IPS-NIHi11 (cell line): ENCODE results near the gene TBL1X.

Source experiments
- DNase-seq: peaks from one replicate; pipeline ENCODE4 v3.0.0; 2012; ENCODE audit warnings: mixed read lengths, low spot score

TBL1X gene

GRCh38 chrX:9628779-9629493, 164.1 kb downstream of the TBL1X start:
- DNase-seq = no peak

GRCh38 chrX:9634551-9634950, 169.7 kb downstream of the TBL1X start:
- DNase-seq = no peak

DNA sequence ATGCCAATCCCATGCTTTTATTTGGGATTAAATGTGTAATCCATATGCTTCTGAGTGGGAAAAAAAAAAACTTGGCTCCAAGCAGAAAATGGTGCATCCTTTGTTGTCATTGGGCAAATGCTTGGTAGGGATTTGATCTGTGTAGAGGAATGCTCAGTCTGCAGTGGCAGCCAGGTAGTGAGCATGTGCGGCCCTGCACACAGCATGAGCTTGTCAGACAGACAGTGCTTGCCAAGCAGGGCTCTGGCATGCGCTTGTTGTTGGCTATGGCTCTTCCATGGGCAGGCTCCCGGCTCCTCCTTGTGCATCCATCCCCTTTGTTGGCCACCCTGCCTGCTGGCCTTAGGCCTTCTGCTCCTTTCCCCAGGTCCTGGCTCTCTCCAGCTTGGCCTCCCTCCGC, 170.5 kb downstream of the TBL1X start:
- no peak for DNase-seq

DNA sequence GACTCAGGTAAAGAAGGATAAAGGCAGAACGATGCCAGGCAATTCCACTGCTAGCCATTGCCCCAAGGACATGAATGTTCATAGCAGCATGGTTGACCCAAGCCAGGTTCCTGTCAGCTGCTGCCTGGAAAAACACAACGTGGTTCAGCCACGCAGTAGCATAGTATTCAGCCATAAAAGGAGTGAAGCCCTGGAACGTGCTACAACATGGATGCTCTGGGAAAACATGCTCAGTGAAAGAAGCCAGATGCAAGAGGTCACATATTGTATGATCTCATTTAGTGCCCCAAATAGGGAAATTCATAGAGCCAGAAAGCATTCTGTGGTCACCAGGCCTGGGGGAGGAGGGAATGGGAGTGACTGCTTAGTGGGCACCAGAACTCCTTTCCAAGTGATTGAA, 170.9 kb downstream of the TBL1X start:
- DNase-seq = no peak

DNA sequence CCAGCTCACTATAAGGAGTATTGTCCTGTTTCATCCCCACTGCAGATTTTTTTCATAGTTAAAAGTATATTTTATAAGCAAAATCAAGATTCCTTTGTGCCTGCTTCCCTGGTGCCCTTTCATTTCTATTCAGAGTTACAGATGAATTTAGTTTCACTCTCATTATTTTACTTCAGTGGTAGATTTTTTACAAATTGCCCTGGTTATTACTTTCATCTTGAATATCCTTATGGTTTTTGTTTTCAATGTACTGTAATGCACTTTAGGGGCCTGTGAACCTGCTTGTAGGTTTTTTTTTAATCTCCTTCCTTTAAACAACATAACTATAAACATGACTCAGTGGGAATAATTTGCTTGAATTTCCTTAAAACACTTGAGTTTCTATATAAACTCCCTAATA, 174.0 kb downstream of the TBL1X start:
- no peak for DNase-seq

DNA sequence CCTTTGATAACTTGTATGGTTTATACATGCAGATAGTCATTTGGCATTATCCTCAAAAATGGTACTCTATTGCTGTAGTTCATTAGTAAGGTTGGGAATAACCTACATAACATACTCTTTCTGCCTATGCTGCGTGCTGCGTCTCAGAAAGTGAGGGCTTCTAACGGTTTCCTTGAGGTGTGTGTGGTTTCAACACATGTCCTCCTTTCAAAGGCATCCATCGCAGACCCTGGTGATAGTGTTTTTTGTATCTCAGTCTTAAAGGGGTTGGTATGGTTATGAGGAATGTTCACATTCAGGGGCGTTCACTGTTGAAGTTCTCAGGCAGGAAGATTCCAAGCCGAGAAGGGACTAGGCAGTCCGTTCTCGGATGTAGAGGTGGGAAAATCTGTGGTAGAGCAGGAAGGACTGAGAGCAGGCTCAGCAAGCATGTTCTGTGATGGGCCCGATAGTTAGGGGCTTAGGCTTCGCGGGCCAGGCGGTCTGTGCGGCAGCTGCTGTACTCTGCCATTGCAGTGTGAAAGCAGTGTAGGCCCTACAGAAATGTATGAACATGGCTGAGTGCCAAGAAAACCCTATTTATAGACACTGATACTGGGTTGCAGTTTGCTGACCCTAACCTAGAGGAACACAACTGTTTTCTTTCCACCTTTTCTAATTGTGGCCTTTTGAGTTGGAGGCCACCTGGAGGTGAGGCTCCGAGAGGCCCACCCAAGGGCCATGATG, 177.6 kb downstream of the TBL1X start:
- no peak for DNase-seq

GRCh38 chrX:9643807-9644206, 178.9 kb downstream of the TBL1X start:
- DNase-seq = no peak

DNA sequence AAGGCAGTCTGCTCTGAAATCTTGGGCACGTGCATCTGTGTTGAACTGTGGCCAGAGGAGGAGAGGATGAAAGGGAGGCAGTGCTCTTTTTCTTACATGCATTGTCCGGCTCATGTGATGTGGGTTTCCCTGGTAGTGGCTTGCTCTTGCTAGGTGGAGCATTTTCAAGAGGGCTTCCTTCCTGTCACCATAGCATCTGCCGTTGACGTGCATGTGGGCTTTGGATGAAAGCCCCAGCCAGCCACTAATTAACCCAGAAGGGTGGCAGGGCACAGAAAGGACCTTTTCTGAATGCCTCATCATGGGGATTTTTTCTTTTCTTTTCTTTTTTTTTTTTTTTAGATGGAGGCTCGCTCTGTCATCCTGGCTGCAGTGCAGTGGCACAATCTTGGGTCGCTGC, 179.5 kb downstream of the TBL1X start:
- no peak for DNase-seq

- no peak for DNase-seq
Measured at GRCh38 chrX:9646471-9647224, 181.8 kb downstream of the TBL1X start.

GRCh38 chrX:9647431-9647830, 182.6 kb downstream of the TBL1X start:
- DNase-seq = no peak

DNA sequence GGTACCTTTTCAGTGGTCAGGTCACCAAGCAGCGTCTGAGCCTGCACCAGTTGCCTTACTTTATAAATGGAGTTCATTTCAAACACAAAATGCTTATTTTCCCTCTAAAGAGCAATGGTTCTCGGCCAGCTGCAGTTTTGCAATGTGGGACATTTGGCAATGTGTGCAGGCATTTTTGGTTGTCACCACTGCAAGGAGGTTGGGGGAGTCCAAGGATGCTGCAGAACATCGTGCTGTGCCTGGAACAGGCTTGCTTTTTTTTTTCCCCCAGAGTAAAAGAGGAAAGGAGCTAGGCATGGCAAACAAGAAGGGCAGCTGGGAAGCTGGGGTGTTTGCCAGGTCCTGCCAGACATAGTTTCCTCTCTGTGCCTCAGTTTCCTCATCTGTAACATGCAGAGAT, 185.2 kb downstream of the TBL1X start:
- DNase-seq = no peak

DNA sequence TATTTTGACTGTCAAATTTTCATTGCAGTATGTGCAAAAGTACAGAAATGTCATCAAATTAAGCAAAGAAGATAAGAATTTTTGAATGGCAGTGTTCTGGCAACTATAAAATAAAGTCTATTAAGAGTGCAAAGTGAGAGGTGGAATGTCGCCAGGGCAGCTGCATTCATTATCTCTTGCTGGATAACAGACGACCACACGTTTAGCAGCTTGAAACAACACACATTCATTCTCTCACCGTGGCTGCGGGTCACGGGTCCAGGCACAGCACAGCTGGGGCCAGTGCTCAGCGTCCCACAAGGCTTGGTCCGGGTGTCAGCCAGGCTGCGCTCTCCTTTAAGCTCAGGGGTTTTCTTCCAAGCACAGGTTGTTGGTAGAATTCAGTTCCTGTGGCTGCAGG, 186.9 kb downstream of the TBL1X start:
- no peak for DNase-seq

DNA sequence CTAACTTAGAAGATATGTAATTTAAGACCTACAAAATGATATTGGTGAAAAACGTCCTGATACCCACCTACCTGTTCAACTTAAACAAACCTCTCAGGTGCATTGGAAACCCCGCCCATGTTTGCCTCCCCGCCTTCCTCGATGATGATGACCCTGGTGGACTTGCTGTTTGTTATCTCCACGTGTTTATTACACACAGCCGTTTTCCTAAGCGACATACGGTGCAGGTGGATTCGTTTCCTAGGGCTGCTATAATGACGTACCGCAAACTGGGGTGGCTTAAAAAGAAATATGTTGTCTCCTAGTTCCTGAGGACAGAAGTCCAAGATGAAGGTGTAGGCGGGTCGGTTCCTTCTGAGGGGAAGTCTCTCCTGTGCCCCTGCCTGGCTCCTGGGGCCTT, 190.1 kb downstream of the TBL1X start:
- DNase-seq = no peak

DNA sequence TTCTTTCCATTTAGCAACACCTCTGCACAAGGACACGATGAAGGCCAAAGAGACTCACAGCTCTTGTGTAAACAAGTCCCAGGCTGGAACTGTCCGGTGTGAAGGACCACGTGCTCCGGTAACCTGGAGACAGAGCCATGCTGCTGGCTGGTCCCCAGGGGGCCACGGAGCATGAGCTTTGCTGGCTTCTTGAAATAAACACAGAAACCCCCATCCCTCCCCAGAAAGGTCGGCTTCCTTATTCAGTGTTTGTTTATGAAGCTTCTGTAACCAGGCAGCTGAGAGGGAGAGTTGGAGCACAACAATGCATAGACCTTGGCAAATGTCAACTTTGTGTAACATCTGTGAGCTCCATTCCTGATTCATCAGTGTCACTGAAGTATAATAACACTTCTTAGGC, 191.4 kb downstream of the TBL1X start:
- DNase-seq = no peak

DNA sequence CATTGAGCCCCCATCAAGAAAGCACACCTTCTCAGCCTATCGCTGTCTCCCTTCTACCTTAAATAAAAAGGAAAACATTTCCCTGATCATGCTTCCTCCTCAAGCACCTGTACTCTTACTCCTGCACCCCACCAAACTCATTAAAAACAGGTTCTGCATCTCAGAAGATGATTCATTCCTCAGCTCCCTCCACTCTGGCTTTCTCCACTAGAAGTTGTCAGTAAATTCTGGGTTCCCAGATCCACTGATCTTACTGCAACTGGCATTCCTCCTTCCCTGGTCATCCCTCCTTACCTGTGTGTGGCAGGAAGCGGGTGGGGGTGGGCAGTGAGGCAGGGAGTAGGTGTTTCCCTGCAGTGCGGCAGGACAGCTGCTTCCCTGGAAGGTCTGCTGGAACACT, 192.0 kb downstream of the TBL1X start:
- DNase-seq = no peak

DNA sequence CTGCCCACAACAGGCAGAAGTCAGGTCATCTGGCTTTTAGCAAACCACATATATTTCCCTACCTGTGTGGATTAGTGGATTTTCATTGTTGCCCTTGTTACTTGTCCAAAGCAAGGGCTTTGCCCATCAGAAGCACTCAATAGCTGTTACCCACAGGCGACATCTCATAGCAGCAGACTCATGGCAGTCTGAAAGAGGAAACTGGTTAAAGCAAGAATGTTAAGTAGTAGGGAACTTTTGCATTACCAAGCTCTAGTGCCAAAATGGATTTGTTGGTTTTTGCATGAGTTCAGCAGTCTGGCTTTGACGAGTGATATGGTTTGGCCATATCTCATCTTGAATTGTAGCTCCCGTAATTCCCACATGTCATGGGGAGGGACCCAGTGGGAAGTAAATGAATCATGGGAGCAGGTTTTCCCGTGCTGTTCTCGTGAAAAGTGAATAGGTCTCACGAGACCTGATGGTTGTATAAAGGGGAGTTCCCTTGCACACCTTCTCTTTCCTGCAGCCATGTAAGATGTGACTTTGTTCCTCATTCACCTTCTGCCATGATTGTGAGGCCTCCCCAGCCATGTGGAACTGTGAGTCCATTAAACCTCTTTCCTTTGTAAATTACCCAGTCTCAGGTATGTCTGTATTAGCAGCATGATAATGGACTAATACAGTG, 192.9 kb downstream of the TBL1X start:
- DNase-seq = no peak

DNA sequence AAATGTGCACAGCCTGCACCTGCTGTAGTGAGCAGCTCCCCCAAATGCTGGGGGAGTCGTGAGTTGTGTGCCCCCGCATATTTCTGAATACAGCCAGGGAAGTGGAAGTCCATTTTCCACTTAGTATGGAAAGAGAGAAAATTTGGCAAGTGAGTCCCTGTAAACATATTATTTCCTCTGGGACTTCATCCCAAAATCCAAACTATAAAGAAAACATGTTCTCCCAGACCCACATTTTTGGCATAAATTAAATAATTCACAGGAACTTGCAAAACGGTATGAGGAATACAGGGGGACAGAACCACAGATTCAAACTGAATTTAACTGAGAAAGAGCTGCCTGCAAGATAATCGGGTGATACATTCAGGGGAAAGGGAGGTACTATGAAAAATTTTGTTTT, 193.6 kb downstream of the TBL1X start:
- DNase-seq = no peak

DNA sequence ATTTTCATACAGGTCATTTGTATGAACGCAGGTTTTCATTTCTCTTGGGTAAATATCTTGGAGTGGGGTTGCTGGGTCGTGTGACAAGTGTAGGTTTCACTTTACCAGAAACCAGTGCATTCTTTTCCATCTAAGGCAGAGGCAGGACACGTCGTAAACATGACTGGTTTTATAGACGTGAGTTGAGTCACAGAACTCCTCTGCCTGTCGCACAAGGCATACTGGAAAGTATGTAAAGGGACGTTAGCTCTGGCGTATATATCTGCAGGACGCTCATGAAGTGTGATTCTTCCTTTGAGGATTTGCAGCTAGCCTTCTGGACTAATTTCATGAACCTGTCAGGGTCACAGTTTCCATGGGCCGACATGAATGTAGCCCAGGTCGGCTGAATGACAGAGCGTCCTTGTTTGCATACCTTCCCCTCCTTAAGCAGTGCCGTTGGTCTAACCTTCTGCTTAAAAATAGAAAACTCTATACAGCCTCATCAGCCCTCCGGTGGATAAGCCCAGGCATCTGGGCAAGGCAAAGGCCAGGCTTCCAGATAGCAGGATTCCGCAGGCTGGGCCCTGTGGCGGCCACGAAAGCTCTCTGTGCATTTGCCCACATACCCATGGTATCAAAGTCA, 194.8 kb downstream of the TBL1X start:
- DNase-seq = no peak

DNA sequence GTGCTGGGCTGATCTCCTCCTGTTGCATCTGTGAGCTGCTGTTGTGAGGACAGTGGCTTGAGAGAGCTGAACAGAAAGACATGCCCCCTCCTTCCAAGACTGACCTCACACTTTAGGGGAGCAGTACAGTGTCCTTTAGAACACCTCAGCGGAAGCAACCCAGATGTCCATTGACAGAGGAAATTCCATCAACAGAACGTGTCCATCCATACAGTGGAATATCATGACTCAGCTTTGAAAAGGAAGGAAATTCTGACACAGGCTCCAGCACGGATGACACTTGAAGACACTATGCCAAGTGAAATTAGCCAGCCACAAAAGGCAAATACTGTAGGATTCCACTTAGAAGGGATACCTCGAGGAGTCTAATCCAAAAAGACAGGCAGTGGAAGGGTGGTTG, 197.3 kb downstream of the TBL1X start:
- DNase-seq = no peak

- no peak for DNase-seq
Measured at GRCh38 chrX:9663216-9663615, 198.4 kb downstream of the TBL1X start.

DNA sequence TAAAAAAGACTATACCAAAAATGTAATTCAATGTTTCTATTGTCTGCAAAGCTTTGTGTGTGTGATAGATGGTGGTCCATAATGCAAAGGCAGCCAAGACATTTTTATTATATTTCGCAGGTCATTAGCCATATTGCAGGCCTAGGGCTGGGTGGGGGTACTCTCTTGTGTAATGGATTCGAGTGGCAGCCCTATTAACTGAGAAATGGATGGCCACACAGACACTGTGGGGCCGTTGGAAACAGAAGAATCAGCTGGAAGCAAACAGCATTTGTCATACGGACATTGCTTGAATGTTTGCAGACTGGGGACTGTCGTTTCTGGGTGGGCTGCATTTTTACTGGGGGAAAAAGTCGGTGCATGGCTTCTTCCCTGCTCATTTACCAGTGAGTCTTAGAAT, 199.4 kb downstream of the TBL1X start:
- DNase-seq = no peak

GRCh38 chrX:9665113-9665512, 200.3 kb downstream of the TBL1X start:
- no peak for DNase-seq
